ENCODE measurements around the gene MICAL3.

MICAL3 gene

GRCh38 chr22:18063306-18063705, 38.9 kb upstream of the MICAL3 start:
- no peak overlapping the region for H3K27ac ChIP-seq
- no peak for TF ChIP-seq ZFX (IDR thresholded peaks at IDR 0.05; ENCODE audit: borderline replicate concordance)
- TF ChIP-seq, protein P1, sequence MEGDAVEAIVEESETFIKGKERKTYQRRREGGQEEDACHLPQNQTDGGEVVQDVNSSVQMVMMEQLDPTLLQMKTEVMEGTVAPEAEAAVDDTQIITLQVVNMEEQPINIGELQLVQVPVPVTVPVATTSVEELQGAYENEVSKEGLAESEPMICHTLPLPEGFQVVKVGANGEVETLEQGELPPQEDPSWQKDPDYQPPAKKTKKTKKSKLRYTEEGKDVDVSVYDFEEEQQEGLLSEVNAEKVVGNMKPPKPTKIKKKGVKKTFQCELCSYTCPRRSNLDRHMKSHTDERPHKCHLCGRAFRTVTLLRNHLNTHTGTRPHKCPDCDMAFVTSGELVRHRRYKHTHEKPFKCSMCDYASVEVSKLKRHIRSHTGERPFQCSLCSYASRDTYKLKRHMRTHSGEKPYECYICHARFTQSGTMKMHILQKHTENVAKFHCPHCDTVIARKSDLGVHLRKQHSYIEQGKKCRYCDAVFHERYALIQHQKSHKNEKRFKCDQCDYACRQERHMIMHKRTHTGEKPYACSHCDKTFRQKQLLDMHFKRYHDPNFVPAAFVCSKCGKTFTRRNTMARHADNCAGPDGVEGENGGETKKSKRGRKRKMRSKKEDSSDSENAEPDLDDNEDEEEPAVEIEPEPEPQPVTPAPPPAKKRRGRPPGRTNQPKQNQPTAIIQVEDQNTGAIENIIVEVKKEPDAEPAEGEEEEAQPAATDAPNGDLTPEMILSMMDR (IDR thresholded peaks at IDR 0.05), result no peak

GRCh38 chr22:18062421-18062820, 38.1 kb upstream of the MICAL3 start:
- TF ChIP-seq, protein P1 (IDR thresholded peaks at IDR 0.05), result no peak
- no peak for TF ChIP-seq ZFX (IDR thresholded peaks at IDR 0.05; ENCODE audit: borderline replicate concordance)
- H3K27ac ChIP-seq, result peak overlapping the region; percentile 7; the same call in 1 of the 2 replicates

DNA sequence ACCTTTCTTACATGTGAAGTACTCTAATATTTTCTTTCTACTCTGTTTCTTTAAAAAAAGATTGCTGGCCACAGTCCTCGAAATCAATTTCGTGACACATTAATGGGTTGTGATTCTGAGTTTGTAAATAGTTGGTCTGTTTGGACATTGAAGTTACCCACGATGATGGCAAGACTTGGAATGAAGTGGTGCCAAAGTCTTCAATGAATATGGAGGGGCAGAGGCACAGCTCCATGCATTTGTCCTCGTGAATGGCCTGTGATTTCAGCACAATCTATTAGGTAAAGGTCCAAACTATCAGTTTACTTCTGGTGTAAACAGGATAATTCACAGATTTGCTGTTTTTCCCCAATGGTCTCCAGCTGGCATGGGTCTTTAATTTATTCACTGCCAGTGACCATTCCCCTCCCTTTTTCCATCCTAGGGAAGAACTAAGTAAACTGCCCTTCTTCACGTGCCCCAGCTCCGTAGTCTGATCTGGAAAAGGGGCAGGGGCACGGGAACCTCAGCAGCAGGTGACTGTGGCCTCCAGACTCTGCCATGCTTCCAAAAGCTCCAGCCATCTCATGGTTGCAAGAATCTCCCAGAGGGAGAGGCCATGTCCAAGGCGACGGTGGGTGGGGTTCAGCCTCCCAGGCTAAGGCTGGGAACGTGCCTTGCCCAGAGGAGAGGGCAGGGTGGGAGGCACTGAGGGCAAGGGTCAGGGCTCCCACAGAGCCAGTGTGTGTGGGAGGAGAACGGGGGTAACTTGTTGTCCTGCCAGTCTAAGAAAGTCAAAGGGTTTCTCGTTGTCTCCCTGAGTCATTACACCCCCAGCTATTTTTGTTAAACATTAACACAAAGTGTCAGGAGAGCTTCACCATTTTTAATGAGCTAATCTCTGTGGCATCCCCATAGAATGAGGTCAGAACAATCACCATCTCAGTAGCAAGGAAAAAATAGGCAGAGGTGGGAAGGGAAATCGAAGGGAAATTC, 36.6 kb upstream of the MICAL3 start:
- TF ChIP-seq ZFX (IDR thresholded peaks at IDR 0.05; ENCODE audit: borderline replicate concordance), result no peak
- TF ChIP-seq, protein P1 (IDR thresholded peaks at IDR 0.05), result no peak
- H3K27ac ChIP-seq, result peak overlapping the region; percentile 65

DNA sequence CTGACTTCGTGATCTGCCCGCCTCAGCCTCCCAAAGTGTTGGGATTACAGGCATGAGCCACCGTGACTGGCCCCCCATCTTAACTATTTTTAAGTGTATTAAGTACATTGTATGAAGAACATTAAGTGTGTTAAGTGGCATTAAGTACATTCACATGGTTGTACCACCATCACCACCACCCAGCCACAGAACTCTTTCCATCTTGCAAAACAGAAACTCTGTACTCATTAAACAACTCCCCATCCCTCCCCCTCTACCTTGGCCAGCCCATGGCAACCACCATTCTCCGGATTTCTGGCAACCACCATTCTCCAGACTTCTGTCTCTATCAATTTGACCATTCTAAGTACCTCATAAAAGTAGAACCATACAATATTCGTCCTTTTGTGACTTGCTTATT, 35.6 kb upstream of the MICAL3 start:
- no peak overlapping the region for H3K27ac ChIP-seq

GRCh38 chr22:18059473-18059872, 35.1 kb upstream of the MICAL3 start:
- no peak for TF ChIP-seq ZFX (IDR thresholded peaks at IDR 0.05; ENCODE audit: borderline replicate concordance)
- TF ChIP-seq, protein P1 (IDR thresholded peaks at IDR 0.05), result no peak
- H3K27ac ChIP-seq, result no peak overlapping the region

More for the DNA sequence above, 35.6 kb upstream of the MICAL3 start:
- no peak for TF ChIP-seq ZFX (IDR thresholded peaks at IDR 0.05; ENCODE audit: borderline replicate concordance)
- TF ChIP-seq, protein P1 (IDR thresholded peaks at IDR 0.05), result no peak

DNA sequence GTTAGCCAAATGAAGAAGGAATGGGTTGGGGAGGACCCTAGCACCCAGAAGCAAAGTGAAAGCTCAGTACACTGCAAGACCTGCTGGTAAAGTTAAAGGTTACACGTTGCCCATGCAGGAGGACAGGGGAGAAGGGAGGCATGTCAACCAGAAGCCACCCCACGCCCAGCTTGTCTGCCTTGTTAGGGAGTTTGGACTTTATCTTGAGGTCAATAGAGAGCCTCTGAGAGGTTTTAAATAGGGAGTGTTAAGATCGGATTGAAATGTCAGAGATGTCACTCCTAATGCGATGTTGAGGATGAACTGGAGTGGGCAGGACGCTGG, 34.7 kb upstream of the MICAL3 start:
- H3K27ac ChIP-seq, result peak overlapping the region; percentile 91; the same call in 1 of the 2 replicates

More for the DNA sequence above, 34.7 kb upstream of the MICAL3 start:
- TF ChIP-seq ZFX (IDR thresholded peaks at IDR 0.05; ENCODE audit: borderline replicate concordance), result no peak
- TF ChIP-seq, protein P1 (IDR thresholded peaks at IDR 0.05), result no peak
